ENCODE results near the gene NKG7. TPM values are rescaled to one million over a fixed set of nuclear protein-coding genes. Genes with fewer than 3 reads are reported as not detected.

The NKG7 gene
- total and polyA plus RNA-seq, 2 of the 13 experiments (the other 11 are each of a cell fraction or from before 2014, with no cell fraction given): 0.40 TPM; not detected in 1

- no peak; the same call in 1 of the 2 replicates for TF ChIP-seq ZNF138 (CRISPR knock-in tag; IDR thresholded peaks at IDR 0.05; ENCODE audit: low read depth)
- TF ChIP-seq ZNF772 (CRISPR knock-in tag; IDR thresholded peaks at IDR 0.05): no peak
- TF ChIP-seq SOX5 (CRISPR knock-in tag; IDR thresholded peaks at IDR 0.05; ENCODE audit: borderline replicate concordance): peak; percentile 58; the same call in 1 of the 2 replicates
- peak; percentile 64; the same call in 1 of the 2 replicates for TF ChIP-seq SRY (CRISPR knock-in tag; IDR thresholded peaks at IDR 0.05)
- no peak for TF ChIP-seq NFIC (IDR thresholded peaks at IDR 0.05; ENCODE audit: low read length)
- TF ChIP-seq ZBTB40 (IDR thresholded peaks at IDR 0.05): no peak
- TF ChIP-seq ZBTB40 (CRISPR knock-in tag; IDR thresholded peaks at IDR 0.05): 0 out of 2 replicates have a peak, but pooled peaks have one; percentile 46
- TF ChIP-seq ZNF513 (CRISPR knock-in tag; conservative IDR thresholded peaks at IDR 0.05): no peak
- TF ChIP-seq HES4 (CRISPR knock-in tag; IDR thresholded peaks at IDR 0.05; ENCODE audit: borderline replicate concordance): no peak
- no peak; the same call in 1 of the 2 replicates for TF ChIP-seq HNF4A (CRISPR knock-in tag; IDR thresholded peaks at IDR 0.05)
- TF ChIP-seq ZNF747 (CRISPR knock-in tag; IDR thresholded peaks at IDR 0.05; ENCODE audit: borderline replicate concordance): 0 out of 2 replicates have a peak, but pooled peaks have one; percentile 81
- TF ChIP-seq ZNF691 (CRISPR knock-in tag; IDR thresholded peaks at IDR 0.05; ENCODE audit: borderline replicate concordance, low read depth): no peak
- TF ChIP-seq MXD1 (CRISPR knock-in tag; IDR thresholded peaks at IDR 0.05): peak; percentile 91
- TF ChIP-seq RARA (CRISPR knock-in tag; IDR thresholded peaks at IDR 0.05): peak; percentile 50
These were observed 4.7 kb downstream of the NKG7 start (continued) for GRCh38 chr19:51367565-51368365.

Data from HepG2 (cell line).